K562 (cell line): ENCODE results near the gene HSPB3. TPM values are rescaled to one million over a fixed set of nuclear protein-coding genes. Genes with fewer than 3 reads are reported as not detected.

Experiments
- ATAC-seq: fragments of 200-7000 bp; cut with Tn5 transposase; 3 replicates; pipeline ENCODE4 v1.9.1; 2020; ENCODE audit warnings: moderate library complexity
- BruUV-seq: library from RNA; stranded (reverse); fragments of 400-500 nt; replicated peaks from 2 replicates; lab custom pipeline; 2021; lab: Mats Ljungman, UMichigan
- CTCF ChIA-PET: fragments of 300-600 bp; formaldehyde crosslinking; extraction: SDS; loops from one replicate; lab custom pipeline; 2021; ENCODE audit warnings: low intra/inter-chr PET ratio; lab: Yijun Ruan, JAX
- POLR2A ChIA-PET: fragments of 300-600, 350-650 bp; sonication (Branson Sonifier 250); formaldehyde crosslinking; extraction: SDS; loops from one replicate; lab custom pipeline; 2021; ENCODE audit warnings: antibody characterized with exemption, inconsistent platforms; lab: Yijun Ruan, JAX
- DNase-seq, 4 experiments: peaks; one replicate each; pipeline versions ENCODE4 v3.0.0 to v3.0.0-alpha.2; 2011 to 2018; ENCODE audit warnings: low spot score in 3 of 4, mixed read lengths in 3 of 4; ENCODE audit errors: extremely low read depth in 1 of 4
- FAIRE-seq: peaks from 2 replicates; lab custom pipeline; 2011; peaks lifted over from hg19 to GRCh38; lab: Jason Lieb, UNC
- H2AFZ ChIP-seq: 2 replicates; pipeline ENCODE4 v1.6.0; 2011; ENCODE audit warnings: low read depth, low read length, control low read depth, inconsistent platforms
- H3K27ac ChIP-seq: fragments of 200-600 bp; 3 replicates; pipeline ENCODE4 v1.8.0; 2011; ENCODE audit warnings: low read depth, mild to moderate bottlenecking, control low read depth, inconsistent platforms, low read length, moderate library complexity, mixed read lengths; ENCODE audit errors: extremely low read depth
- H3K27me3 ChIP-seq, 2 experiments: fragments of 300-600 bp in 1 of 2; 2 replicates in 1 of 2; 3 replicates in 1 of 2; pipeline versions ENCODE4 v1.6.0 to v1.8.0; 2011; ENCODE audit warnings: inconsistent platforms in 2 of 2, low read length in 2 of 2, mild to moderate bottlenecking in 1 of 2, mixed read lengths in 1 of 2, moderate library complexity in 1 of 2; ENCODE audit not compliant: control insufficient read depth in 2 of 2, insufficient read depth in 2 of 2
- H3K36me3 ChIP-seq: fragments of 300-600 bp; 3 replicates; pipeline ENCODE4 v1.8.0; 2011; ENCODE audit warnings: mild to moderate bottlenecking, low read length, inconsistent platforms; ENCODE audit not compliant: control insufficient read depth, insufficient read depth
- H3K4me1 ChIP-seq, 2 experiments: fragments of 200-600 bp in 1 of 2; replicated peaks in 1 of 2; 2 replicates in 1 of 2; 3 replicates in 1 of 2; pipeline versions ENCODE4 v1.5.1 to v1.8.0; 2011; ENCODE audit warnings: inconsistent platforms in 2 of 2, low read length in 2 of 2, mild to moderate bottlenecking in 1 of 2, mixed read lengths in 1 of 2, moderate library complexity in 1 of 2; ENCODE audit not compliant: control insufficient read depth in 2 of 2, insufficient read depth in 2 of 2
- H3K4me2 ChIP-seq: 2 replicates; pipeline ENCODE4 v1.6.1; 2011; ENCODE audit warnings: low read length, control low read depth, inconsistent platforms, mixed read lengths; ENCODE audit not compliant: insufficient read depth
- H3K4me3 ChIP-seq: fragments of 200-600 bp; sonication (generic), shearing (Covaris generic); 2 replicates; pipeline ENCODE4 v1.5.1; 2016; ENCODE audit warnings: control low read depth, inconsistent platforms
- H3K79me2 ChIP-seq: fragments of 200-600 bp; 3 replicates; pipeline ENCODE4 v1.8.0; 2011; ENCODE audit warnings: low read length, inconsistent platforms; ENCODE audit not compliant: control insufficient read depth, insufficient read depth
- H3K9ac ChIP-seq, 2 experiments: 2 replicates each; pipeline versions ENCODE4 v1.6.0 to v1.6.1; 2011; ENCODE audit warnings: low read depth in 2 of 2, low read length in 2 of 2, control low read depth in 1 of 2, inconsistent platforms in 1 of 2, mild to moderate bottlenecking in 1 of 2, mixed read lengths in 1 of 2; ENCODE audit not compliant: insufficient read depth in 1 of 2
- H3K9me1 ChIP-seq: one replicate; pipeline ENCODE4 v1.6.0; 2011; ENCODE audit warnings: inconsistent platforms, mild to moderate bottlenecking, low read length, moderate library complexity; ENCODE audit not compliant: control insufficient read depth, insufficient read depth
- H3K9me3 ChIP-seq: replicated peaks from 2 replicates; pipeline ENCODE4 v1.5.1; 2011; ENCODE audit warnings: low read depth, low read length, inconsistent platforms; ENCODE audit not compliant: control insufficient read depth, insufficient read depth
- H4K20me1 ChIP-seq: replicated peaks from 2 replicates; pipeline ENCODE4 v1.6.1; 2011; ENCODE audit warnings: low read length, inconsistent platforms, mixed read lengths; ENCODE audit not compliant: control insufficient read depth, insufficient read depth
- BHLHE40 ChIP-seq: IDR thresholded peaks from 2 replicates; pipeline ENCODE4 v1.6.1; 2011; ENCODE audit warnings: low read length, improper control_type of control experiment
- C11orf30 ChIP-seq: fragments of 450-650 bp; IDR thresholded peaks from 2 replicates; pipeline ENCODE4 v1.6.1; 2016; ENCODE audit warnings: low read depth, mild to moderate bottlenecking
- CEBPB ChIP-seq: fragments of 450-650 bp; IDR thresholded peaks from 2 replicates; pipeline ENCODE4 v1.6.1; 2016; ENCODE audit warnings: missing genetic modification characterization, missing compliant biosample characterization
- HMG20A ChIP-seq: fragments of 450-650 bp; formaldehyde crosslinking; conservative IDR thresholded peaks from 2 replicates; pipeline ENCODE4 v1.4.0; 2020; ENCODE audit warnings: mild to moderate bottlenecking, mixed read lengths
- HNRNPUL1 ChIP-seq: fragments of 200-400 bp; formaldehyde crosslinking; IDR thresholded peaks from 2 replicates; pipeline ENCODE4 v1.6.1; 2017; ENCODE audit warnings: low read length
- MAFF ChIP-seq: IDR thresholded peaks from 2 replicates; pipeline ENCODE4 v1.6.1; 2012; ENCODE audit warnings: low read length, improper control_type of control experiment
- MAFG ChIP-seq: fragments of 450-650 bp; conservative IDR thresholded peaks from 2 replicates; pipeline ENCODE4 v1.6.1; 2016; ENCODE audit warnings: missing genetic modification characterization, missing compliant biosample characterization
- MAFK ChIP-seq: IDR thresholded peaks from 2 replicates; pipeline ENCODE4 v1.6.1; 2011; ENCODE audit warnings: low read length, improper control_type of control experiment
- NFIX ChIP-seq: fragments of 250-450 bp; sonication (Bioruptor Pico); IDR thresholded peaks from 2 replicates; pipeline ENCODE4 v1.4.0; 2020; ENCODE audit warnings: low read depth, mild to moderate bottlenecking, moderate library complexity
- NR4A1 ChIP-seq, 2 experiments: fragments of 250-450 bp in 1 of 2; fragments of 450-650 bp in 1 of 2; sonication (Bioruptor Pico) in 1 of 2; IDR thresholded peaks; 2 replicates each; pipeline versions ENCODE4 v1.4.0 to v1.6.1; 2016 to 2020; ENCODE audit warnings: mild to moderate bottlenecking in 2 of 2, missing compliant biosample characterization in 1 of 2, missing genetic modification characterization in 1 of 2, moderate library complexity in 1 of 2
- RBM17 ChIP-seq: fragments of 200-400 bp; formaldehyde crosslinking; IDR thresholded peaks from 2 replicates; pipeline ENCODE4 v1.6.1; 2017; ENCODE audit warnings: low read depth, mild to moderate bottlenecking, low read length, borderline replicate concordance
- ZBTB8A ChIP-seq: fragments of 450-650 bp; IDR thresholded peaks from 2 replicates; pipeline ENCODE4 v1.6.1; 2018; ENCODE audit warnings: mild to moderate bottlenecking, moderate library complexity; ENCODE audit not compliant: partially characterized antibody
- ZNF316 ChIP-seq: fragments of 450-650 bp; IDR thresholded peaks from 2 replicates; pipeline ENCODE4 v1.6.1; 2016
- WGBS: fragments of 100-300 bp; shearing (Covaris generic); methylation state at CpG from one replicate; pipeline ENCODE4 v1.1.6; 2016; ENCODE audit warnings: low coverage, mixed read lengths; ENCODE audit not compliant: insufficient coverage; ENCODE audit errors: missing lambda C conversion rate; 5-methylcytosine and 5-hydroxymethylcytosine counted together
- in situ Hi-C: fragments of 300-500 bp; cut with MboI; formaldehyde crosslinking; loops from 4 replicates; pipeline ENCODE4 v1.15.0; 2018; ENCODE audit warnings: inconsistent platforms, mixed read lengths
- intact Hi-C: fragments of 100-400 bp; cut with micrococcal nuclease; formaldehyde crosslinking; loops from 2 replicates; pipeline ENCODE4 v1.14.2; 2022
- polyA plus RNA-seq, 8 experiments: library from polyadenylated mRNA; depleted of rRNA in 4 of 8; stranded (reverse) in 5 of 8; unstranded in 3 of 8; fragments of >200 nt; fragmentation: Nextera tagmentation in 2 of 8; fragmentation: Illumina TruSeq in 1 of 8; extraction: Ambion mirVana in 2 of 8; extraction: Trizol in 1 of 8; gene quantifications; 2 replicates each; pipeline versions ENCODE4 v1.2.1 to v1.2.3, GENCODE V29; 2011 to 2014; ENCODE audit warnings: inconsistent platforms in 1 of 8, missing spikeins in 1 of 8
- total RNA-seq, 7 experiments: library from RNA; depleted of rRNA in 6 of 7; stranded (reverse); fragments of >200 nt in 6 of 7; fragmentation: Illumina TruSeq in 2 of 7; extraction: Trizol in 2 of 7; gene quantifications; 2 replicates each; pipeline versions ENCODE4 v1.2.1 to v1.2.3, GENCODE V29; 2011 to 2021; ENCODE audit warnings: low replicate concordance in 1 of 7
- TF ChIP-seq, protein P1 (sequence below): fragments of 150-350 bp; conservative IDR thresholded peaks from 2 replicates; pipeline ENCODE4 v1.6.1; 2014; ENCODE audit warnings: low read length
- TF ChIP-seq, protein P2 (sequence below): sonication (generic); formaldehyde crosslinking; IDR thresholded peaks from 2 replicates; pipeline ENCODE4 v1.8.1; 2023; ENCODE audit warnings: mild to moderate bottlenecking, missing genetic modification reagents

HSPB3 gene
- total and polyA plus RNA-seq, 9 of the 15 experiments (the other 6 are each of a cell fraction or from before 2014, with no cell fraction given), result 2.4 to 6.3 (median 3.4) TPM

DNA sequence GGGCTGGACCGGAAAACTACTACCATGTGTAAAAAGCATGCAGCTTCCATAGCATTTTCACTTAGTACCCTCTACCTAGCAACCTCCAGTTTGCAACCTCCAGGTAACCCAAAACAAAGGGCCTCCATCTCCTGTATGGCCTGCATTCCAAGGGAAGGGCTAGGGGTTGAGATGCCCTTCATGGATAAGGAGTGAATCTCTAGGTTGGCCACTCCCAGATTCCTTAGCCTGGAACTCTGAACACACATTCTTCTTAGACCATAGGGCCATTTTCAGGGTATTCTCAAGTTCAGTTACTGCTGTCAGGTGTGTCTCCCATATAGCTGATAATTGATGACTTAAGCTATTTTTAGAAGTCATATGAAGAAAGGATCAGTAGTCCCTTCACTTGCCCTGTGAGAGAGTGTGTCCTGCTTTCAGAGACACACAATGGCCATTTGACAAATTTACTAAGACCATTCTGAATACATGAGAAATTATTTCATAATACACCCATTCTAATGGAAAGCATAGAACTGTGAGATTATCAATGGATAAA is 22.5 kb downstream of the HSPB3 start:
- ATAC-seq (no peak), DNase-seq (no peak), FAIRE-seq (no peak)
- no TSS peak for BruUV-seq
- Histone ChIP-seq H3K4me3 (no peak overlapping the region), H3K27me3 (no peaks in the 10 kb centered on the region), H3K9me3 (no peaks in the 10 kb centered on the region), H3K4me2 (no peak overlapping the region), H3K9me1 (no peaks in the 10 kb centered on the region), H3K79me2 (no peaks in the 10 kb centered on the region), H4K20me1 (no peaks in the 10 kb centered on the region), H3K9ac (no peak overlapping the region), H3K4me1 (no peaks in the 10 kb centered on the region; a peak in 2 of 5 replicates), H3K36me3 (no peaks in the 10 kb centered on the region), H3K27ac (no peak overlapping the region), H2AFZ (no peak overlapping the region)
- CTCF ChIA-PET, result no interaction called here
- POLR2A ChIA-PET, result interaction anchor here (0.7 kb wide), 1 partner anchor 44 kb away, joined by 3 read pairs; no protein-coding TSS in a partner anchor
- 77% methylated on average over 1 of the region's 1 CpG for WGBS
- intact Hi-C loops (no loop called here), in situ Hi-C loops (loop anchor here (25.0 kb wide), 1 partner anchor 1041 kb away; no protein-coding TSS in a partner anchor)
- TF ChIP-seq HNRNPUL1, result no peak
- TF ChIP-seq MAFK, result peak; percentile 53
- TF ChIP-seq NFIX (CRISPR knock-in tag), result no peak
- no peak for TF ChIP-seq BHLHE40
- TF ChIP-seq, protein P1, sequence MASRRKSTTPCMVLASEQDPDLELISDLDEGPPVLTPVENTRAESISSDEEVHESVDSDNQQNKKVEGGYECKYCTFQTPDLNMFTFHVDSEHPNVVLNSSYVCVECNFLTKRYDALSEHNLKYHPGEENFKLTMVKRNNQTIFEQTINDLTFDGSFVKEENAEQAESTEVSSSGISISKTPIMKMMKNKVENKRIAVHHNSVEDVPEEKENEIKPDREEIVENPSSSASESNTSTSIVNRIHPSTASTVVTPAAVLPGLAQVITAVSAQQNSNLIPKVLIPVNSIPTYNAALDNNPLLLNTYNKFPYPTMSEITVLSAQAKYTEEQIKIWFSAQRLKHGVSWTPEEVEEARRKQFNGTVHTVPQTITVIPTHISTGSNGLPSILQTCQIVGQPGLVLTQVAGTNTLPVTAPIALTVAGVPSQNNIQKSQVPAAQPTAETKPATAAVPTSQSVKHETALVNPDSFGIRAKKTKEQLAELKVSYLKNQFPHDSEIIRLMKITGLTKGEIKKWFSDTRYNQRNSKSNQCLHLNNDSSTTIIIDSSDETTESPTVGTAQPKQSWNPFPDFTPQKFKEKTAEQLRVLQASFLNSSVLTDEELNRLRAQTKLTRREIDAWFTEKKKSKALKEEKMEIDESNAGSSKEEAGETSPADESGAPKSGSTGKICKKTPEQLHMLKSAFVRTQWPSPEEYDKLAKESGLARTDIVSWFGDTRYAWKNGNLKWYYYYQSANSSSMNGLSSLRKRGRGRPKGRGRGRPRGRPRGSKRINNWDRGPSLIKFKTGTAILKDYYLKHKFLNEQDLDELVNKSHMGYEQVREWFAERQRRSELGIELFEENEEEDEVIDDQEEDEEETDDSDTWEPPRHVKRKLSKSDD, result no peak
- no peak for TF ChIP-seq RBM17
- peak; percentile 33; the same call in 1 of the 2 replicates for TF ChIP-seq MAFG (tag)
- TF ChIP-seq ZNF316, result peak; percentile 70
- no peak for TF ChIP-seq HMG20A (CRISPR knock-in tag)
- TF ChIP-seq MAFF, result peak; percentile 49
- TF ChIP-seq, protein P2, sequence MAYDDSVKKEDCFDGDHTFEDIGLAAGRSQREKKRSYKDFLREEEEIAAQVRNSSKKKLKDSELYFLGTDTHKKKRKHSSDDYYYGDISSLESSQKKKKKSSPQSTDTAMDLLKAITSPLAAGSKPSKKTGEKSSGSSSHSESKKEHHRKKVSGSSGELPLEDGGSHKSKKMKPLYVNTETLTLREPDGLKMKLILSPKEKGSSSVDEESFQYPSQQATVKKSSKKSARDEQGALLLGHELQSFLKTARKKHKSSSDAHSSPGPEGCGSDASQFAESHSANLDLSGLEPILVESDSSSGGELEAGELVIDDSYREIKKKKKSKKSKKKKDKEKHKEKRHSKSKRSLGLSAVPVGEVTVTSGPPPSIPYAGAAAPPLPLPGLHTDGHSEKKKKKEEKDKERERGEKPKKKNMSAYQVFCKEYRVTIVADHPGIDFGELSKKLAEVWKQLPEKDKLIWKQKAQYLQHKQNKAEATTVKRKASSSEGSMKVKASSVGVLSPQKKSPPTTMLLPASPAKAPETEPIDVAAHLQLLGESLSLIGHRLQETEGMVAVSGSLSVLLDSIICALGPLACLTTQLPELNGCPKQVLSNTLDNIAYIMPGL (CRISPR knock-in tag), result no peak
- TF ChIP-seq NR4A1 (CRISPR knock-in tag; IDR thresholded peaks at IDR 0.05), result no peak
- no peak for TF ChIP-seq NR4A1 (tag; IDR thresholded peaks at IDR 0.05)
- TF ChIP-seq CEBPB (tag), result no peak
- no peak for TF ChIP-seq ZBTB8A
- TF ChIP-seq C11orf30, result peak; percentile 39
